ENCODE results near the gene RBMY1A1. TPM values are rescaled to one million over a fixed set of nuclear protein-coding genes. Genes with fewer than 3 reads are reported as not detected.
"Not testable (repeated sequence)": the region's sequence is repeated elsewhere in the genome, so short reads cannot be mapped to it uniquely, and the experiment has no call there.

Gene RBMY1A1
- total RNA-seq, result 0.13 and 0.14 TPM in 2 replicates

- not testable (repeated sequence) for DNase-seq (ENCODE audit: low read depth, low spot score)
Observed at GRCh38 chrY:21534579-21534978, at the start of gene RBMY1A1. Gene RBMY1A1 (plus strand): TSS chrY:21534879. CDS start chrY:21536892, 2,013 bp downstream.

GRCh38 chrY:21511038-21511437, 23.6 kb upstream of the RBMY1A1 start, which contains the start of gene RBMY1B:
Gene RBMY1B (plus strand): TSS chrY:21511338. CDS start chrY:21513351, 2,013 bp downstream.
- DNase-seq (ENCODE audit: low read depth, low spot score), result not testable (repeated sequence)

GRCh38 chrY:21559316-21559984, 24.8 kb downstream of the RBMY1A1 start:
- not testable (repeated sequence) for DNase-seq (ENCODE audit: low read depth, low spot score)

GRCh38 chrY:21585449-21585848, 50.8 kb downstream of the RBMY1A1 start:
- DNase-seq (ENCODE audit: low read depth, low spot score), result no peak

GRCh38 chrY:21586454-21586853, 51.8 kb downstream of the RBMY1A1 start:
- DNase-seq (ENCODE audit: low read depth, low spot score), result not testable (repeated sequence)

- DNase-seq (ENCODE audit: low read depth, low spot score), result no peak
Observed at GRCh38 chrY:21592059-21592458, 57.4 kb downstream of the RBMY1A1 start.

- DNase-seq (ENCODE audit: low read depth, low spot score), result not testable (repeated sequence)
Observed at GRCh38 chrY:21596287-21596686, 61.6 kb downstream of the RBMY1A1 start.

Other genes with a start within 250 kb of the RBMY1A1 start
- not detected in 2 replicates for gene RBMY1B, start 23.5 kb upstream of the RBMY1A1 start, total RNA-seq

All from pulmonary artery endothelial cell (primary cell).